Gastrocnemius medialis (tissue), 4 donors: ENCODE results near the gene CEACAM4. TPM values are rescaled to one million over a fixed set of nuclear protein-coding genes. Genes with fewer than 3 reads are reported as not detected.
"Not testable (repeated sequence)": the region's sequence is repeated elsewhere in the genome, so short reads cannot be mapped to it uniquely, and the experiment has no call there.

Experiments used
- ATAC-seq, 2 donors: fragments of 150-250 bp; one replicate each; pipeline ENCODE4 v1.9.1; 2016
- DNase-seq, 2 donors: peaks; one replicate each; pipeline ENCODE4 v3.0.0-alpha.2; 2019
- H3K27ac ChIP-seq, 4 donors: fragments of 200-600 bp; sonication (generic); 1 replicate in 1 of 4; 2 replicates in 3 of 4; pipeline ENCODE4 v1.5.1; 2016 to 2018; ENCODE audit warnings: mild to moderate bottlenecking in 2 of 4, moderate library complexity in 1 of 4
- H3K27me3 ChIP-seq, 3 donors: fragments of 200-600 bp; sonication (generic) in 2 of 3; 1 replicate in 1 of 3; 2 replicates in 2 of 3; pipeline versions ENCODE4 v1.5.1 to v1.6.0; 2016 to 2019; ENCODE audit warnings: mild to moderate bottlenecking in 1 of 3, moderate library complexity in 1 of 3
- H3K36me3 ChIP-seq, 2 donors: fragments of 200-600 bp; sonication (generic) in 1 of 2; one replicate each; pipeline ENCODE4 v1.5.1; 2017 to 2018
- H3K4me1 ChIP-seq, 2 donors: fragments of 200-600 bp; sonication (generic) in 1 of 2; one replicate each; pipeline ENCODE4 v1.5.1; 2016 to 2017; ENCODE audit warnings: mild to moderate bottlenecking in 2 of 2
- H3K4me3 ChIP-seq, 4 donors: fragments of 200-600 bp; sonication (generic) in 3 of 4; 1 replicate in 1 of 4; 2 replicates in 3 of 4; pipeline ENCODE4 v1.5.1; 2016 to 2019; ENCODE audit warnings: mild to moderate bottlenecking in 2 of 4
- H3K9me3 ChIP-seq, 3 donors: fragments of 200-600 bp; sonication (generic) in 2 of 3; 1 replicate in 1 of 3; 2 replicates in 2 of 3; pipeline ENCODE4 v1.5.1; 2016 to 2019
- POLR2A ChIP-seq, 2 donors: fragments of 450-650 bp; IDR thresholded peaks; one replicate each; pipeline ENCODE4 v1.6.1; 2017; ENCODE audit warnings: antibody characterized with exemption in 2 of 2, mild to moderate bottlenecking in 2 of 2, moderate library complexity in 2 of 2
- in situ Hi-C, 4 donors: fragments of 200-750 bp; cut with MboI; loops; one replicate each; pipeline versions ENCODE4 v1.15.0 to v1.8.0; 2017; ENCODE audit warnings: low sequenced_read_pairs in 4 of 4
- intact Hi-C: fragments of 100-400 bp; cut with DNase I; formaldehyde crosslinking; loops from one replicate; pipeline ENCODE4 v1.15.1; 2023; ENCODE audit warnings: low total_unique reads
- total RNA-seq, 4 donors: library from RNA; depleted of rRNA; stranded (reverse); fragments of >200 nt; gene quantifications; one replicate each; pipeline versions ENCODE4 v1.1.0 to v1.2.3, GENCODE V29; 2016
- TF ChIP-seq, protein P1 (sequence below), 5 experiments: fragments of 450-650 bp in 3 of 5; fragments of 200-600 bp in 2 of 5; sonication (generic) in 2 of 5; IDR thresholded peaks in 4 of 5; conservative IDR thresholded peaks in 1 of 5; 1 replicate in 4 of 5; 2 replicates in 1 of 5; pipeline ENCODE4 v1.5.1; 2016 to 2019; ENCODE audit warnings: antibody characterized with exemption in 5 of 5, mild to moderate bottlenecking in 3 of 5, moderate library complexity in 3 of 5

The CEACAM4 gene
- total RNA-seq, 4 donors from 2014 or later, result 0.81 to 2.7 TPM; not detected in 2

DNA sequence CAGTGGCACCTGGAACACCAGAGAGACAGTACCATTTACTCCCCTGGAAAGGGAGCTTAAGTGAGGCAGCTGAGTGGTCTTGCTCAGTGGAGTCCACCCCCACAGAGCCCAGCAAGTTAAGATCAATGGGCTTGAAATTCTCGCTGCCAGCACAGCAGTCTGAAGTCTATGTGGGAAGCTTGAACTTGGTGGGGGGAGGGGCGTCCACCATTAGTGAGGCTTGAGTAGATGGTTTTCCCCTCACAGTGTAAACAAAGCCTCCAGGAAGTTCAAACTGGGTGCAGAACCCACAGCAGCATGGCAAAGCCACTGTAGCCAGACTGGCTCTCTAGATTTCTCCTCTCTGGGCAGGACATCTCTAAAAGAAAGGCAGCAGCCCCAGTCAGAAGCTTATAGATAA lies 30.3 kb upstream of the CEACAM4 start:
- no peak overlapping the region for H3K27ac ChIP-seq
- no peaks in the 10 kb centered on the region for H3K9me3 ChIP-seq
- ATAC-seq, result no peak
- in situ Hi-C loops, result no loop called here
- no peaks in the 10 kb centered on the region for H3K4me1 ChIP-seq
- intact Hi-C loops, result no loop called here
- no peaks in the 10 kb centered on the region for H3K27me3 ChIP-seq
- no peak overlapping the region for H3K4me3 ChIP-seq
- no peaks in the 10 kb centered on the region for H3K36me3 ChIP-seq
- DNase-seq, result no peak
- TF ChIP-seq, protein P1, sequence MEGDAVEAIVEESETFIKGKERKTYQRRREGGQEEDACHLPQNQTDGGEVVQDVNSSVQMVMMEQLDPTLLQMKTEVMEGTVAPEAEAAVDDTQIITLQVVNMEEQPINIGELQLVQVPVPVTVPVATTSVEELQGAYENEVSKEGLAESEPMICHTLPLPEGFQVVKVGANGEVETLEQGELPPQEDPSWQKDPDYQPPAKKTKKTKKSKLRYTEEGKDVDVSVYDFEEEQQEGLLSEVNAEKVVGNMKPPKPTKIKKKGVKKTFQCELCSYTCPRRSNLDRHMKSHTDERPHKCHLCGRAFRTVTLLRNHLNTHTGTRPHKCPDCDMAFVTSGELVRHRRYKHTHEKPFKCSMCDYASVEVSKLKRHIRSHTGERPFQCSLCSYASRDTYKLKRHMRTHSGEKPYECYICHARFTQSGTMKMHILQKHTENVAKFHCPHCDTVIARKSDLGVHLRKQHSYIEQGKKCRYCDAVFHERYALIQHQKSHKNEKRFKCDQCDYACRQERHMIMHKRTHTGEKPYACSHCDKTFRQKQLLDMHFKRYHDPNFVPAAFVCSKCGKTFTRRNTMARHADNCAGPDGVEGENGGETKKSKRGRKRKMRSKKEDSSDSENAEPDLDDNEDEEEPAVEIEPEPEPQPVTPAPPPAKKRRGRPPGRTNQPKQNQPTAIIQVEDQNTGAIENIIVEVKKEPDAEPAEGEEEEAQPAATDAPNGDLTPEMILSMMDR (IDR thresholded peaks at IDR 0.05 in 4 of 5, conservative IDR thresholded peaks at IDR 0.05 in 1 of 5), result no peak
- TF ChIP-seq POLR2A (IDR thresholded peaks at IDR 0.05), result no peak

DNA sequence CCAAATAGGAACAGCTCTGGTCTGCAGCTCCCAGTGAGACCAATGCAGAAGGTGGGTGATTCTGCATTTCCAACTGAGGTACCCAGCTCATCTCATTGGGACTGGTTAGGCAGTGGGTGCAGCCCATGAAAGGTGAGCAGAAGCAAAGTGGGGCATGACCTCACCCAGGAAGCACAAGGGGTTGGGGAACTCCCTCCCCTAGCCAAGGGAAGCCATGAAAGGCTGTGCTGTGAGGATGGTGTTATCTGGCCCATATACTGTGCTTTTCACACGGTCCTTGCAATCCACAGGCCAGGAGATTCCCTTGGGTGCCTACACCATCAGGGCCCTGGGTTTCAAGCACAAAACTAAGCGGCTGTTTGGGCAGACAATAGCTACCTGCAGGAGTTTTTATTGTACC lies 29.9 kb upstream of the CEACAM4 start:
- H3K27ac ChIP-seq, H3K4me3 ChIP-seq, ATAC-seq, DNase-seq, intact Hi-C loops, in situ Hi-C loops, H3K36me3 ChIP-seq, H3K4me1 ChIP-seq, H3K9me3 ChIP-seq, H3K27me3 ChIP-seq: not testable (repeated sequence)

DNA sequence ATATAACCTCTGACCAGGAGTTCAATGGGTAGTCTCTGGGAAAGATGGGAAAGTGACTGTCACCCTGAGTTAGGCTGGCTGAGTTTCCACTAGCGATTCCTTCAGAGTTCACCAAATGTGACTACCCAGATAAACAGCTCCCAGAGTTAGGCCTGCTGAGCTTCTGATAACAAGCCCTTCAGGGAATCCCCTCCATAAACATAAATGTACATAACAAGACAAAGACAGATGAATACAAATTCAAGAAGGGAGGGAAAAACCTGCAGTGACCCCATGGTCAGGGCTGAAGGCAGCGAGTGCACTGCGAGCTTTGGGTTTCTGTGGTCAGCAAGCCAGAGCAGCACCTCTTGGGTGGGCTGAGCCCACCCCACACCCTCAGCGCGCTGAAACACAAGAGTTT lies 25.4 kb upstream of the CEACAM4 start:
- no peak for DNase-seq
- Histone ChIP-seq H3K27ac (no peak overlapping the region), H3K27me3 (no peaks in the 10 kb centered on the region), H3K4me1 (no peaks in the 10 kb centered on the region), H3K36me3 (no peaks in the 10 kb centered on the region), H3K4me3 (no peak overlapping the region), H3K9me3 (no peaks in the 10 kb centered on the region)
- intact Hi-C loops (no loop called here), in situ Hi-C loops (no loop called here)
- no peak for TF ChIP-seq POLR2A (IDR thresholded peaks at IDR 0.05)
- TF ChIP-seq, protein P1 (IDR thresholded peaks at IDR 0.05 in 4 of 5, conservative IDR thresholded peaks at IDR 0.05 in 1 of 5), result no peak
- ATAC-seq, result no peak

DNA sequence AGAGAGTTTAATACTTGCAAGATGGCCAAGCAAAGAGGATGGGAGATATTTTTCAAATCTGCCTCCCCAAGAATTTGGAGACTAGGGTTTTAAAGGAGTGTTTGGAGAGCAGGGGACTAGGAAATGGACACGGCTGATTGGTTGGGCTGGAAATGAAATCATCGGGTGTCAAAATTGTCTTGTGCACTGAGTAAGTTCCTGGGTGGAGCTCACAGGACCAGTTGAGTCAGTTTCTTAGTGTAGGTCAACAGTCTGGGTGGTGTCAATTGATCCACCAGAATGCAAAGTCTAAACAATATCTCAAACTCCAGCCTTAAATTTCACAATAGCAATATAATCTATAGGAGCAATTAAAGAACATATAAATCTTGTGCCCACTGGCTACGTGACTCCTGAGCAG lies 23.0 kb upstream of the CEACAM4 start:
- H3K9me3 ChIP-seq, result no peaks in the 10 kb centered on the region
- H3K4me1 ChIP-seq, result no peaks in the 10 kb centered on the region
- no peak for DNase-seq
- TF ChIP-seq, protein P1 (IDR thresholded peaks at IDR 0.05 in 4 of 5, conservative IDR thresholded peaks at IDR 0.05 in 1 of 5), result no peak
- TF ChIP-seq POLR2A (IDR thresholded peaks at IDR 0.05), result no peak
- H3K27me3 ChIP-seq, result no peaks in the 10 kb centered on the region
- in situ Hi-C loops (no loop called here), intact Hi-C loops (no loop called here)
- no peak overlapping the region for H3K4me3 ChIP-seq
- ATAC-seq, result no peak
- no peak overlapping the region for H3K27ac ChIP-seq
- no peaks in the 10 kb centered on the region for H3K36me3 ChIP-seq

DNA sequence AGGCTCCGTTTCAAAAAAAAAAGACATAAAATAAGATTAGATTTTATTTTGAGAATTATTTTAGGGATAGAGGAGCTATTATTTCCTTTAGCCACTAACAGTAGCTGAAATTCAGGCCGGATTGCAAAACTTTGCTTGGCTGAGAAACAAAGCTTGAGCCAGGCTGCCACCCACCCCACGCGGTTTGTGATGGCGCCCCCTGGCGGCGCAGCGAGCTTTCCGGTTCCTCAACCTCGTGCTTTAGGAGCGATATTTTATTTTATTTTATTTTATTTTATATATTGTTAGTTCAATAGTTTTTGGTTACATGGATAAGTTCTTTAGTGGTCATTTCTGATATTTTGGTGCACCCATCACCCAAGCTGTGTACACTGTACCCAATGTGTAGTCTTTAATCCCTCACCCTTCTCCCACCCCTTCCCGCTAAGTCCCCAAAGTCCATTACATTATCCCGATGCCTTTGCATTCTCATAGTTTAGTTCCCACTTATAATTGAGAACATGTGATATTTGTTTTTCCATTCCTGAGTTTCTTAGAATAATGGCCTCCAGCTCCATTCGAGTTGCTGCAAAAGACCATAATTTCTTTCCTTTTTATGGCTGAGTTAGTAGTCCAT lies 19.8 kb upstream of the CEACAM4 start:
- no peak for ATAC-seq
- no peak for DNase-seq

More for the DNA sequence above, 19.8 kb upstream of the CEACAM4 start:
- Histone ChIP-seq H3K4me3 (no peak overlapping the region), H3K9me3 (no peaks in the 10 kb centered on the region), H3K4me1 (no peaks in the 10 kb centered on the region), H3K27me3 (no peaks in the 10 kb centered on the region), H3K36me3 (no peaks in the 10 kb centered on the region), H3K27ac (no peak overlapping the region)
- intact Hi-C loops (no loop called here), in situ Hi-C loops (no loop called here)
- TF ChIP-seq, protein P1 (IDR thresholded peaks at IDR 0.05 in 4 of 5, conservative IDR thresholded peaks at IDR 0.05 in 1 of 5), result no peak
- no peak for TF ChIP-seq POLR2A (IDR thresholded peaks at IDR 0.05)
